HG03135 (cell line): ENCODE data around the gene ZER1.
"Not testable (repeated sequence)": the region's sequence is repeated elsewhere in the genome, so short reads cannot be mapped to it uniquely, and the experiment has no call there.

ENCODE experiments used
- ATAC-seq: cut with Tn5 transposase; IDR thresholded peaks from one replicate; pipeline ENCODE4 v1.9.1; 2021; ENCODE audit warnings: mild to moderate bottlenecking, moderate library complexity; ENCODE audit not compliant: unreplicated experiment

The ZER1 gene

GRCh38 chr9:128788445-128788844, 16.7 kb upstream of the ZER1 start:
- no peak for ATAC-seq

- no peak for ATAC-seq
These were observed 15.9 kb upstream of the ZER1 start for GRCh38 chr9:128787659-128788058.

- ATAC-seq = peak; percentile 83
These were observed 15.2 kb upstream of the ZER1 start, which contains the start of gene TBC1D13 for GRCh38 chr9:128786681-128787601. Gene TBC1D13 (plus strand): TSS chr9:128787253. CDS start chr9:128787354, 101 bp downstream.

- ATAC-seq = no peak
These were observed 13.7 kb upstream of the ZER1 start for GRCh38 chr9:128785427-128785826.

GRCh38 chr9:128782669-128783068, 10.9 kb upstream of the ZER1 start:
- ATAC-seq = no peak

GRCh38 chr9:128781187-128782070, 9.7 kb upstream of the ZER1 start:
- no peak for ATAC-seq

GRCh38 chr9:128780093-128780492, 8.4 kb upstream of the ZER1 start:
- ATAC-seq = not testable (repeated sequence)

GRCh38 chr9:128774804-128775203, 3.1 kb upstream of the ZER1 start:
- ATAC-seq = no peak

- ATAC-seq = no peak
These were observed 1.3 kb upstream of the ZER1 start for GRCh38 chr9:128773049-128773448.

GRCh38 chr9:128771094-128771721, 519 bp downstream of the ZER1 start:
- peak; percentile 30 for ATAC-seq

GRCh38 chr9:128770286-128771030, 1.3 kb downstream of the ZER1 start:
- no peak for ATAC-seq

GRCh38 chr9:128768606-128769005, 3.1 kb downstream of the ZER1 start:
- ATAC-seq = no peak

- no peak for ATAC-seq
These were observed 6.2 kb downstream of the ZER1 start for GRCh38 chr9:128765499-128765898.

GRCh38 chr9:128764361-128764760, 7.4 kb downstream of the ZER1 start:
- no peak for ATAC-seq

GRCh38 chr9:128762671-128763449, 8.9 kb downstream of the ZER1 start:
- ATAC-seq = no peak

GRCh38 chr9:128757602-128758001, 14.1 kb downstream of the ZER1 start:
- no peak for ATAC-seq

GRCh38 chr9:128753627-128754026, 18.1 kb downstream of the ZER1 start:
- no peak for ATAC-seq

GRCh38 chr9:128750926-128751595, 20.7 kb downstream of the ZER1 start:
- no peak for ATAC-seq

GRCh38 chr9:128747241-128747640, 24.5 kb downstream of the ZER1 start:
- no peak for ATAC-seq
